Measurements from ENCODE around the gene BAZ2A. TPM values are rescaled to one million over a fixed set of nuclear protein-coding genes. Genes with fewer than 3 reads are reported as not detected.

Gene BAZ2A
- total RNA-seq, 1 donor from 2014 or later = 196 TPM

GRCh38 chr12:56599041-56599440, 31.1 kb downstream of the BAZ2A start:
- no peak for DNase-seq
- no peaks in the 10 kb centered on the region for H3K36me3 Mint-ChIP-seq (ENCODE audit: unreplicated experiment)
- H3K9me3 Mint-ChIP-seq (ENCODE audit: unreplicated experiment) = peaks cover 6% of the 10 kb centered on the region
- TF ChIP-seq CTCF (IDR thresholded peaks at IDR 0.05; ENCODE audit: partially characterized antibody, unreplicated experiment) = no peak
- H3K4me3 Mint-ChIP-seq (ENCODE audit: unreplicated experiment) = no peak overlapping the region
- H3K27me3 Mint-ChIP-seq (ENCODE audit: unreplicated experiment) = peaks cover 13% of the 10 kb centered on the region
- H3K27ac Mint-ChIP-seq (ENCODE audit: unreplicated experiment) = no peak overlapping the region
- peaks cover 10% of the 10 kb centered on the region for H3K4me1 Mint-ChIP-seq (ENCODE audit: low read depth, unreplicated experiment)

GRCh38 chr12:56596815-56597214, 33.3 kb downstream of the BAZ2A start:
- Mint-ChIP-seq H3K4me3 (ENCODE audit: unreplicated experiment) (no peak overlapping the region), H3K27ac (ENCODE audit: unreplicated experiment) (no peak overlapping the region), H3K4me1 (ENCODE audit: low read depth, unreplicated experiment) (peaks cover 12% of the 10 kb centered on the region), H3K27me3 (ENCODE audit: unreplicated experiment) (peaks cover 15% of the 10 kb centered on the region), H3K9me3 (ENCODE audit: unreplicated experiment) (peaks cover 6% of the 10 kb centered on the region), H3K36me3 (ENCODE audit: unreplicated experiment) (no peaks in the 10 kb centered on the region)
- no peak for TF ChIP-seq CTCF (IDR thresholded peaks at IDR 0.05; ENCODE audit: partially characterized antibody, unreplicated experiment)
- no peak for DNase-seq

- peaks cover 16% of the 10 kb centered on the region for H3K27me3 Mint-ChIP-seq (ENCODE audit: unreplicated experiment)
- TF ChIP-seq CTCF (IDR thresholded peaks at IDR 0.05; ENCODE audit: partially characterized antibody, unreplicated experiment) = peak; percentile 80
- H3K27ac Mint-ChIP-seq (ENCODE audit: unreplicated experiment) = peak overlapping the region; percentile 31
- H3K9me3 Mint-ChIP-seq (ENCODE audit: unreplicated experiment) = peaks cover 4% of the 10 kb centered on the region
- H3K4me1 Mint-ChIP-seq (ENCODE audit: low read depth, unreplicated experiment) = peaks cover 14% of the 10 kb centered on the region
- DNase-seq = peak; percentile 73
- H3K4me3 Mint-ChIP-seq (ENCODE audit: unreplicated experiment) = peak overlapping the region; percentile 17
- H3K36me3 Mint-ChIP-seq (ENCODE audit: unreplicated experiment) = no peaks in the 10 kb centered on the region
Observed at GRCh38 chr12:56593909-56594621, 36.1 kb downstream of the BAZ2A start.

- peaks cover 14% of the 10 kb centered on the region for H3K4me1 Mint-ChIP-seq (ENCODE audit: low read depth, unreplicated experiment)
- no peaks in the 10 kb centered on the region for H3K9me3 Mint-ChIP-seq (ENCODE audit: unreplicated experiment)
- TF ChIP-seq CTCF (IDR thresholded peaks at IDR 0.05; ENCODE audit: partially characterized antibody, unreplicated experiment) = no peak
- no peak overlapping the region for H3K27ac Mint-ChIP-seq (ENCODE audit: unreplicated experiment)
- peaks cover 9% of the 10 kb centered on the region for H3K27me3 Mint-ChIP-seq (ENCODE audit: unreplicated experiment)
- H3K4me3 Mint-ChIP-seq (ENCODE audit: unreplicated experiment) = peak overlapping the region; percentile 28
- DNase-seq = no peak
- no peaks in the 10 kb centered on the region for H3K36me3 Mint-ChIP-seq (ENCODE audit: unreplicated experiment)
Observed at GRCh38 chr12:56591961-56592360, 38.2 kb downstream of the BAZ2A start.

- no peak overlapping the region for H3K27ac Mint-ChIP-seq (ENCODE audit: unreplicated experiment)
Observed at GRCh38 chr12:56591126-56591525, 39.0 kb downstream of the BAZ2A start.

More at GRCh38 chr12:56591126-56591525, 39.0 kb downstream of the BAZ2A start:
- Mint-ChIP-seq H3K4me3 (ENCODE audit: unreplicated experiment) (no peak overlapping the region), H3K4me1 (ENCODE audit: low read depth, unreplicated experiment) (peaks cover 11% of the 10 kb centered on the region), H3K36me3 (ENCODE audit: unreplicated experiment) (no peaks in the 10 kb centered on the region), H3K9me3 (ENCODE audit: unreplicated experiment) (no peaks in the 10 kb centered on the region), H3K27me3 (ENCODE audit: unreplicated experiment) (peaks cover 8% of the 10 kb centered on the region)
- no peak for DNase-seq
- no peak for TF ChIP-seq CTCF (IDR thresholded peaks at IDR 0.05; ENCODE audit: partially characterized antibody, unreplicated experiment)
